A549 (cell line): Measurements from ENCODE around the gene CLDN6. TPM values are rescaled to one million over a fixed set of nuclear protein-coding genes. Genes with fewer than 3 reads are reported as not detected.

Experiments used
- ATAC-seq, 2 experiments: fragments of 200-7000 bp in 1 of 2; fragments of >200 bp in 1 of 2; cut with Nextera tagmentation in 1 of 2; cut with Tn5 transposase in 1 of 2; 3 replicates each; pipeline versions ENCODE4 v1.8.0 to v1.9.1; 2018 to 2020; ENCODE audit warnings: mild to moderate bottlenecking in 1 of 2, moderate library complexity in 1 of 2
- CTCF ChIA-PET: fragments of 300-600 bp; sonication (Branson Sonifier 250); formaldehyde crosslinking; extraction: SDS; loops from one replicate; lab custom pipeline; 2021; ENCODE audit warnings: antibody characterized with exemption, inconsistent platforms; lab: Yijun Ruan, JAX
- POLR2A ChIA-PET: fragments of 350-600 bp; formaldehyde crosslinking; extraction: SDS; loops from one replicate; lab custom pipeline; 2021; ENCODE audit warnings: antibody characterized with exemption, inconsistent platforms; lab: Yijun Ruan, JAX
- DNase-seq, 2 experiments: peaks; one replicate each; pipeline versions ENCODE4 v3.0.0 to v3.0.0-alpha.2; 2011 to 2016; ENCODE audit warnings: low read depth in 1 of 2, low spot score in 1 of 2
- FAIRE-seq: peaks from 2 replicates; lab custom pipeline; 2011; peaks lifted over from hg19 to GRCh38; lab: Jason Lieb, UNC
- H3K27ac ChIP-seq, 2 experiments: fragments of >200 bp; sonication (Bioruptor Twin); formaldehyde crosslinking; 3 replicates each; pipeline ENCODE4 v1.5.1; 2016 to 2017
- H3K4me1 ChIP-seq: fragments of >200 bp; sonication (Bioruptor Twin); formaldehyde crosslinking; 3 replicates; pipeline ENCODE4 v1.6.1; 2016
- H3K4me2 ChIP-seq: fragments of >200 bp; sonication (Bioruptor Twin); formaldehyde crosslinking; 3 replicates; pipeline ENCODE4 v1.6.1; 2016
- H3K4me3 ChIP-seq: fragments of >200 bp; sonication (Bioruptor Twin); formaldehyde crosslinking; 3 replicates; pipeline ENCODE4 v1.5.1; 2016
- H3K9me3 ChIP-seq: fragments of >200 bp; sonication (Bioruptor Twin); formaldehyde crosslinking; 3 replicates; pipeline ENCODE4 v1.6.1; 2016
- CBX8 ChIP-seq: fragments of 200-600 bp; sonication (generic); IDR thresholded peaks from 2 replicates; pipeline ENCODE4 v1.6.1; 2016
- EHF ChIP-seq: fragments of 250-450 bp; sonication (Bioruptor Pico); IDR thresholded peaks from 2 replicates; pipeline ENCODE4 v1.5.0; 2020; ENCODE audit warnings: mild to moderate bottlenecking
- EHMT2 ChIP-seq: fragments of 200-600 bp; sonication (generic); IDR thresholded peaks from 2 replicates; pipeline ENCODE4 v1.6.1; 2016; ENCODE audit warnings: antibody characterized with exemption, low read depth, mild to moderate bottlenecking, moderate library complexity
- ESRRA ChIP-seq: fragments of 150-350 bp; IDR thresholded peaks from 2 replicates; pipeline ENCODE4 v1.6.1; 2014; ENCODE audit warnings: mild to moderate bottlenecking, low read length, borderline replicate concordance
- HOXB13 ChIP-seq: fragments of 250-450 bp; sonication (Bioruptor Pico); IDR thresholded peaks from 2 replicates; pipeline ENCODE4 v1.5.0; 2020; ENCODE audit warnings: low read depth, mild to moderate bottlenecking, moderate library complexity
- HOXB5 ChIP-seq: fragments of 250-450 bp; sonication (Bioruptor Pico); IDR thresholded peaks from 2 replicates; pipeline ENCODE4 v1.5.0; 2020; ENCODE audit warnings: mild to moderate bottlenecking, moderate library complexity
- POLR2AphosphoS2 ChIP-seq: conservative IDR thresholded peaks from 2 replicates; pipeline ENCODE4 v1.6.1; 2012; ENCODE audit warnings: low read length, improper control_type of control experiment, inconsistent platforms
- RCOR1 ChIP-seq: fragments of 150-350 bp; IDR thresholded peaks from 2 replicates; pipeline ENCODE4 v1.6.1; 2014; ENCODE audit warnings: antibody characterized with exemption, low read length, low read depth
- ZC3H11A ChIP-seq: fragments of 450-650 bp; IDR thresholded peaks from 2 replicates; pipeline ENCODE4 v1.6.1; 2014; ENCODE audit warnings: antibody characterized with exemption, mild to moderate bottlenecking
- ZFP36 ChIP-seq: fragments of 450-650 bp; IDR thresholded peaks from 2 replicates; pipeline ENCODE4 v1.6.1; 2014; ENCODE audit warnings: borderline replicate concordance; ENCODE audit not compliant: partially characterized antibody
- ZNF302 ChIP-seq: fragments of 250-450 bp; sonication (Bioruptor Pico); IDR thresholded peaks from 2 replicates; pipeline ENCODE4 v1.9.0; 2021; ENCODE audit warnings: inconsistent platforms, mild to moderate bottlenecking, moderate library complexity
- WGBS: methylation state at CpG from one replicate; pipeline ENCODE4 v1.1.6; 2017; ENCODE audit errors: missing lambda C conversion rate; 5-methylcytosine and 5-hydroxymethylcytosine counted together
- polyA plus RNA-seq, 4 experiments: library from polyadenylated mRNA; depleted of rRNA in 3 of 4; stranded (reverse); fragments of >200 nt; fragmentation: RNase III in 1 of 4; extraction: RNeasy Plus Mini Kit Qiagen cat#74134 plus additional on column Dnase treatment in 1 of 4; gene quantifications; 2 replicates in 3 of 4; 3 replicates in 1 of 4; pipeline ENCODE4 v1.2.3, GENCODE V29; 2011 to 2017
- TF ChIP-seq, protein P1 (sequence below): fragments of 250-450 bp; sonication (Bioruptor Pico); IDR thresholded peaks from 2 replicates; pipeline ENCODE4 v1.5.0; 2021; ENCODE audit warnings: mild to moderate bottlenecking, moderate library complexity, borderline replicate concordance
- TF ChIP-seq, protein P2 (sequence below): fragments of 200-600 bp; sonication (generic); IDR thresholded peaks from 2 replicates; pipeline ENCODE4 v1.6.1; 2016; ENCODE audit warnings: antibody characterized with exemption, mild to moderate bottlenecking, moderate library complexity
- TF ChIP-seq, protein P3 (sequence below): fragments of 150-350 bp; IDR thresholded peaks from 2 replicates; pipeline ENCODE4 v1.6.1; 2014; ENCODE audit warnings: low read depth, mild to moderate bottlenecking, low read length

The CLDN6 gene
- polyA plus RNA-seq, 2 of the 4 experiments (the other 2 are of a cell fraction) = 0.25 TPM; not detected in 1

DNA sequence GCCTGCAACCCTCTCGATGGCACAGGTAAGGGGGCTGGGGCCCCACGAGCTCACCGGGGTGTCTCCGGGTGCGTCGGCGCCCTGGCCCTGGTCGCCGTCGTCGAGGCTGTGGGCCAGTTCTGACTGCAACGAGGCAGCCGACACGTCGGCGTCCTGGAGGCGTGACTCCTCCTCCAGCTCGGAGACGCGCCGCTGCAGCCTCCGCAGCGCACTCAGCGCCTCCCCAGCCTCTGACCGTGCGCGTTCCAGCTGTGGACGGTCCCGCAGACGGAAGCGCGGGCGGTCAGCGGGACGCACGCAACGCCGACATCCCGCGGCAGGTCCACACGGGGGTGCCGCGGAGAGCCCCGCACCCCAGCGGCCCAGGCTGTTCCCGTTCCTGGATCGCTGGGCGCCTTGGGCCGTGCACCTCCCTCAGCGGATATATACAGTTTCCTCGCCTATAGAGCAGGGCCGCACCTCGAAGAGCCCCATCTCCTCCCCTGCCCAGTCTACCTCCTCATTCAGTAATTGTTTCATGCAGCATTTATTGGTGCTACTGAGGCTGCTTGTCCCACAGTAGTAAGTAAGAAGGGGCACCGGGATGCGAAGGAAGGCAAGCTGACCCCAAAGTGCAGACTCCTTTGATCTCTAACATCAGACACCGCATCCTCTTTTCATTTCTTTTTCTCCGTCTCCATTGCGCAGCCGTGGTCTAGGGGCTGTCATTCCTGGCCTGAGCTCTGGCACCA, 11.7 kb upstream of the CLDN6 start:
- no peak overlapping the region for H3K27ac ChIP-seq
- TF ChIP-seq HOXB13 (CRISPR knock-in tag) (no peak), POLR2AphosphoS2 (peak; percentile 40)
- WGBS = 92% methylated on average over 56 of the region's 59 CpGs
- H3K4me1 ChIP-seq = peaks cover 15% of the 10 kb centered on the region
- no peak for ATAC-seq
- no peaks in the 10 kb centered on the region for H3K9me3 ChIP-seq
- no peak overlapping the region for H3K4me3 ChIP-seq
- no peak for FAIRE-seq
- DNase-seq = no peak
- POLR2A ChIA-PET = interaction anchor here (2.0 to 3.8 kb wide), 3 partner anchors 9 to 26 kb away, joined by 7 to 40 read pairs (median 13); partner anchors contain the start of gene TNFRSF12A
- H3K4me2 ChIP-seq = no peak overlapping the region
- CTCF ChIA-PET = interaction anchor here (1.3 to 11.0 kb wide), 11 partner anchors 10 to 113 kb away, joined by 3 to 214 read pairs (median 20); partner anchors contain the start of genes BICDL2, CLDN6, CLDN9 and TNFRSF12A

DNA sequence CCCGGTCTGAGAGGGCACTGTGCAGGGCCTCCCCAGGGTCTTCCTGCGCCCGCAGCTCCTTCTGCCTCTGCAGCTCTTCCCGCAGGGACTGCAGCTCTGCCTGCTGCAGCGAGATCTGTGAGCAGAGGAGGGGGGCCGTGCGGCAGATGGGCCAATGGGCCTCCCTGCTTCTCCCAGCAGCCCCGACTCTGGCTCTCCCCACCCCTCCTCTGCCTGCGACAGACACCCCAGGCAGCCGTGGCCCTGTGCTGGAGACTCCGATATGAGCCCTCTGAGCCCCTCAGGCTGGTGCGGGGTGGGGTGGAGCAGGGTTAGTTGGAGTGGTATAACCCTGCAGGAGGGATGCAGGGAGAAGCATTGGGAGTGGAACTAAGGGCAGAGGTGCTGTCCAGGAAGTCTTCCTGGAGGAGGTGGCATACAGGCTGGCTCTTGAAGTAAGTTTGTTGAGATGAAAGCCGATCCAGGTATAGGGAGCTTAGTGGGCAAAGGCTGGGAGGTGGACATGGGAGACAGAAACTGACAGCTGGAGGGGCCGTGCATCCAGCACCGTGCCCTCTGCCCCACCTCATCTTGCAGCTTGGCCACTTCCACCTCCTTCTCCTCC, 10.8 kb upstream of the CLDN6 start:
- peak overlapping the region; percentile 76 for H3K4me2 ChIP-seq
- 75% methylated on average over 9 of the region's 15 CpGs for WGBS
- peak overlapping the region in 1 of 2 experiments; percentile 32; a peak in 1 of 6 replicates for H3K27ac ChIP-seq
- peaks cover 18% of the 10 kb centered on the region for H3K4me1 ChIP-seq
- no peak for DNase-seq
- H3K9me3 ChIP-seq = no peaks in the 10 kb centered on the region
- ChIA-PET POLR2A (interaction anchor here (1.2 to 2.0 kb wide), 3 partner anchors 9 to 129 kb away, joined by 4 to 13 read pairs (median 7); partner anchors contain the start of gene TNFRSF12A), CTCF (interaction anchor here (0.6 to 11.0 kb wide), 14 partner anchors 10 to 543 kb away, joined by 3 to 214 read pairs (median 6); partner anchors contain the start of genes BICDL2, CLDN6, CLDN9 and TNFRSF12A)
- TF ChIP-seq CBX8 (no peak), ZNF302 (no peak), ZFP36 (peak; percentile 96), HOXB5 (no peak), ESRRA (no peak), POLR2AphosphoS2 (peak; percentile 43; the same call in 1 of the 2 replicates), ZC3H11A (no peak), EHF (CRISPR knock-in tag) (no peak), RCOR1 (no peak), EHMT2 (no peak)
- TF ChIP-seq, protein P1, sequence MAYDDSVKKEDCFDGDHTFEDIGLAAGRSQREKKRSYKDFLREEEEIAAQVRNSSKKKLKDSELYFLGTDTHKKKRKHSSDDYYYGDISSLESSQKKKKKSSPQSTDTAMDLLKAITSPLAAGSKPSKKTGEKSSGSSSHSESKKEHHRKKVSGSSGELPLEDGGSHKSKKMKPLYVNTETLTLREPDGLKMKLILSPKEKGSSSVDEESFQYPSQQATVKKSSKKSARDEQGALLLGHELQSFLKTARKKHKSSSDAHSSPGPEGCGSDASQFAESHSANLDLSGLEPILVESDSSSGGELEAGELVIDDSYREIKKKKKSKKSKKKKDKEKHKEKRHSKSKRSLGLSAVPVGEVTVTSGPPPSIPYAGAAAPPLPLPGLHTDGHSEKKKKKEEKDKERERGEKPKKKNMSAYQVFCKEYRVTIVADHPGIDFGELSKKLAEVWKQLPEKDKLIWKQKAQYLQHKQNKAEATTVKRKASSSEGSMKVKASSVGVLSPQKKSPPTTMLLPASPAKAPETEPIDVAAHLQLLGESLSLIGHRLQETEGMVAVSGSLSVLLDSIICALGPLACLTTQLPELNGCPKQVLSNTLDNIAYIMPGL (CRISPR knock-in tag) = 0 out of 2 replicates have a peak, but pooled peaks have one; percentile 1
- TF ChIP-seq, protein P2, sequence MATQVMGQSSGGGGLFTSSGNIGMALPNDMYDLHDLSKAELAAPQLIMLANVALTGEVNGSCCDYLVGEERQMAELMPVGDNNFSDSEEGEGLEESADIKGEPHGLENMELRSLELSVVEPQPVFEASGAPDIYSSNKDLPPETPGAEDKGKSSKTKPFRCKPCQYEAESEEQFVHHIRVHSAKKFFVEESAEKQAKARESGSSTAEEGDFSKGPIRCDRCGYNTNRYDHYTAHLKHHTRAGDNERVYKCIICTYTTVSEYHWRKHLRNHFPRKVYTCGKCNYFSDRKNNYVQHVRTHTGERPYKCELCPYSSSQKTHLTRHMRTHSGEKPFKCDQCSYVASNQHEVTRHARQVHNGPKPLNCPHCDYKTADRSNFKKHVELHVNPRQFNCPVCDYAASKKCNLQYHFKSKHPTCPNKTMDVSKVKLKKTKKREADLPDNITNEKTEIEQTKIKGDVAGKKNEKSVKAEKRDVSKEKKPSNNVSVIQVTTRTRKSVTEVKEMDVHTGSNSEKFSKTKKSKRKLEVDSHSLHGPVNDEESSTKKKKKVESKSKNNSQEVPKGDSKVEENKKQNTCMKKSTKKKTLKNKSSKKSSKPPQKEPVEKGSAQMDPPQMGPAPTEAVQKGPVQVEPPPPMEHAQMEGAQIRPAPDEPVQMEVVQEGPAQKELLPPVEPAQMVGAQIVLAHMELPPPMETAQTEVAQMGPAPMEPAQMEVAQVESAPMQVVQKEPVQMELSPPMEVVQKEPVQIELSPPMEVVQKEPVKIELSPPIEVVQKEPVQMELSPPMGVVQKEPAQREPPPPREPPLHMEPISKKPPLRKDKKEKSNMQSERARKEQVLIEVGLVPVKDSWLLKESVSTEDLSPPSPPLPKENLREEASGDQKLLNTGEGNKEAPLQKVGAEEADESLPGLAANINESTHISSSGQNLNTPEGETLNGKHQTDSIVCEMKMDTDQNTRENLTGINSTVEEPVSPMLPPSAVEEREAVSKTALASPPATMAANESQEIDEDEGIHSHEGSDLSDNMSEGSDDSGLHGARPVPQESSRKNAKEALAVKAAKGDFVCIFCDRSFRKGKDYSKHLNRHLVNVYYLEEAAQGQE = no peak
- TF ChIP-seq, protein P3, sequence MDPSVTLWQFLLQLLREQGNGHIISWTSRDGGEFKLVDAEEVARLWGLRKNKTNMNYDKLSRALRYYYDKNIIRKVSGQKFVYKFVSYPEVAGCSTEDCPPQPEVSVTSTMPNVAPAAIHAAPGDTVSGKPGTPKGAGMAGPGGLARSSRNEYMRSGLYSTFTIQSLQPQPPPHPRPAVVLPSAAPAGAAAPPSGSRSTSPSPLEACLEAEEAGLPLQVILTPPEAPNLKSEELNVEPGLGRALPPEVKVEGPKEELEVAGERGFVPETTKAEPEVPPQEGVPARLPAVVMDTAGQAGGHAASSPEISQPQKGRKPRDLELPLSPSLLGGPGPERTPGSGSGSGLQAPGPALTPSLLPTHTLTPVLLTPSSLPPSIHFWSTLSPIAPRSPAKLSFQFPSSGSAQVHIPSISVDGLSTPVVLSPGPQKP = no peak
- H3K4me3 ChIP-seq = no peak overlapping the region
- FAIRE-seq = no peak
- no peak for ATAC-seq
